ENCODE results near the gene CT45A3.
"Not testable (repeated sequence)": the region's sequence is repeated elsewhere in the genome, so short reads cannot be mapped to it uniquely, and the experiment has no call there.

Gene CT45A3, protein sequence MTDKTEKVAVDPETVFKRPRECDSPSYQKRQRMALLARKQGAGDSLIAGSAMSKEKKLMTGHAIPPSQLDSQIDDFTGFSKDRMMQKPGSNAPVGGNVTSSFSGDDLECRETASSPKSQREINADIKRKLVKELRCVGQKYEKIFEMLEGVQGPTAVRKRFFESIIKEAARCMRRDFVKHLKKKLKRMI

GRCh38 chrX:135768091-135768490 lies at the start of gene CT45A3:
Gene CT45A3 (minus strand): TSS chrX:135768191. CDS start chrX:135764444, 3,747 bp downstream.
- DNase-seq: not testable (repeated sequence)

DNA sequence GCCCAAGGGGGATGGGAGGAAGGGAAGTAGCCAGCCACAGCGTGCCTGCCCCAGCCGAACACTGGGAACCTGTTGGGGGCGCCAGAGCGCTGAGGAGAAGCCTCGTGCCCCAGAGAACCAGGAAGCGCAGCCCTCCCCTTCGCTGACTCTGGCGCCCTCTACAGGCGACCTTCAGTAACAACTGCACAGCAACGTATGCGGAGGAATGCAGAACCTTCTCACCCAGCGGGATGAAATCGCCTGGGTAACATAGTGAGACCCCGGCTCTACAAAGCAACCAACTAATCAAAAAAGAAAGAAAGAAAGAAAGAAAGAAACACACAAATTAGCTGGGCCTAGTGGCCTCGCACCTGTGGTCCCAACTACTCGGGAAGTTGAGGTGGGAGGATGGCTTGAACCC lies 34.7 kb upstream of the CT45A3 start, which contains the start of gene CT45A6:
Gene CT45A6, minus strand, starts transcription at position 101 of the 400 bp plus-strand sequence. CDS start 3,794 bp downstream, outside the sequence.
- not testable (repeated sequence) for DNase-seq

- DNase-seq: not testable (repeated sequence)
Measured at GRCh38 chrX:135785403-135785802, 17.4 kb upstream of the CT45A3 start, which contains the start of gene CT45A5. Gene CT45A5 (minus strand): TSS chrX:135785503. CDS start chrX:135781729, 3,774 bp downstream.

- DNase-seq: not testable (repeated sequence)
Measured at GRCh38 chrX:135744739-135745138, 23.3 kb downstream of the CT45A3 start.

GRCh38 chrX:135741192-135741715 lies 26.7 kb downstream of the CT45A3 start:
- no peak for DNase-seq

- peak; percentile 3 for DNase-seq
Measured at GRCh38 chrX:135740681-135741149, 27.3 kb downstream of the CT45A3 start.

GRCh38 chrX:135737366-135738071 lies 30.5 kb downstream of the CT45A3 start:
- DNase-seq: no peak

- not testable (repeated sequence) for DNase-seq
Measured at GRCh38 chrX:135734666-135735065, 33.3 kb downstream of the CT45A3 start.

DNA sequence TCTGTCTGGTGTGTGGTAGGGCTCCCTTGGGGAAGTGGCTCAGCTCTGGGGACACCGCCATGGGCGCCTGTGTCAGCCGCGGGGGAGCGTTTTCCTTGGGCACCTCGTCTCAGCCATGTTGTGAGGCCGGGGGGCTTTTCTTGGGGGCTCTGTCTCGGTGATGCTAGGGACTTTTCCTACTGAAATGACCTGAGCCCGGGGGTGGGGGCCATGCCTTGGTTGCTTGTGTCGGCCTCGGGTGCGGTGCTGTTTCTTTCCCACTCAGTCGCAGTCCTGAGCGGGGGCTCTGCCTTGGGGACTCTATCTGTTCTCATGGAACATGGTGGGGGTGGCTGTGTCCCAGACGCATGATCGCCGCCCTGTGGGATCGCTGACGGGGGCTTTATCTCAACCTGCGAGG lies 54.2 kb downstream of the CT45A3 start:
- no peak for DNase-seq

- not testable (repeated sequence) for DNase-seq
Measured at GRCh38 chrX:135713183-135713689, 54.8 kb downstream of the CT45A3 start, which contains the start of gene CT45A1. Gene CT45A1 (plus strand): TSS chrX:135713639. CDS start chrX:135718941, 5,302 bp downstream.
